ENCODE results near the gene TBXAS1. TPM values are rescaled to one million over a fixed set of nuclear protein-coding genes. Genes with fewer than 3 reads are reported as not detected.

TBXAS1 gene
- total RNA-seq, 2 donors from 2014 or later = 30.1 to 66.6 TPM

DNA sequence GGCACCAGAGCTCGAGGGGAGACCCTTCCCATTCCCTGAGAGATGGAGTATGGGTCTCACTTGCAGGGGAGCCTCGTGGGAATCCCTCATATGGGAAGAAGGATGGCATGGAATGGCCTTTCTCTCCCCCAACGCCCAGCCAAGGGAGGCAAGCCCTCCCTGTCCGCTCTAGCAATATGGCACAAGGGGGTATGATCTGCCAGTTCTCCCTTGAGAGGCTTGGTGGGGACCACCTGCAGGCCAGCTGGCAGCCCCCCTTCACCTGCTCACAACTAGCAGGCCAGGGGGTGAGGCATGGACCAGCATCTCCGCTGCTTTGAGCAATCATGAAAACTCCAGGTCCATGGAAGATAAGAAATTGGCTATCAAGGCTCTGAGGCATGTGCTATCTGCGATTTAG is 162.8 kb downstream of the TBXAS1 start:
- Histone ChIP-seq H3K27me3 (replicated peaks; ENCODE audit: insufficient read depth) (no peaks in the 10 kb centered on the region), H3K9me3 (no peaks in the 10 kb centered on the region), H3K4me1 (ENCODE audit: control insufficient read depth in 1 of 2, low read depth in 2 of 2) (no peaks in the 10 kb centered on the region), H3K4me3 (no peak overlapping the region), H3K27ac (no peak overlapping the region), H3K36me3 (no peaks in the 10 kb centered on the region)
- DNase-seq (ENCODE audit: low spot score) = no peak
- TF ChIP-seq, protein P1, sequence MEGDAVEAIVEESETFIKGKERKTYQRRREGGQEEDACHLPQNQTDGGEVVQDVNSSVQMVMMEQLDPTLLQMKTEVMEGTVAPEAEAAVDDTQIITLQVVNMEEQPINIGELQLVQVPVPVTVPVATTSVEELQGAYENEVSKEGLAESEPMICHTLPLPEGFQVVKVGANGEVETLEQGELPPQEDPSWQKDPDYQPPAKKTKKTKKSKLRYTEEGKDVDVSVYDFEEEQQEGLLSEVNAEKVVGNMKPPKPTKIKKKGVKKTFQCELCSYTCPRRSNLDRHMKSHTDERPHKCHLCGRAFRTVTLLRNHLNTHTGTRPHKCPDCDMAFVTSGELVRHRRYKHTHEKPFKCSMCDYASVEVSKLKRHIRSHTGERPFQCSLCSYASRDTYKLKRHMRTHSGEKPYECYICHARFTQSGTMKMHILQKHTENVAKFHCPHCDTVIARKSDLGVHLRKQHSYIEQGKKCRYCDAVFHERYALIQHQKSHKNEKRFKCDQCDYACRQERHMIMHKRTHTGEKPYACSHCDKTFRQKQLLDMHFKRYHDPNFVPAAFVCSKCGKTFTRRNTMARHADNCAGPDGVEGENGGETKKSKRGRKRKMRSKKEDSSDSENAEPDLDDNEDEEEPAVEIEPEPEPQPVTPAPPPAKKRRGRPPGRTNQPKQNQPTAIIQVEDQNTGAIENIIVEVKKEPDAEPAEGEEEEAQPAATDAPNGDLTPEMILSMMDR (IDR thresholded peaks at IDR 0.05) = no peak
- no peak for ATAC-seq (ENCODE audit: insufficient number of reproducible peaks, low FRiP score, low read depth)

DNA sequence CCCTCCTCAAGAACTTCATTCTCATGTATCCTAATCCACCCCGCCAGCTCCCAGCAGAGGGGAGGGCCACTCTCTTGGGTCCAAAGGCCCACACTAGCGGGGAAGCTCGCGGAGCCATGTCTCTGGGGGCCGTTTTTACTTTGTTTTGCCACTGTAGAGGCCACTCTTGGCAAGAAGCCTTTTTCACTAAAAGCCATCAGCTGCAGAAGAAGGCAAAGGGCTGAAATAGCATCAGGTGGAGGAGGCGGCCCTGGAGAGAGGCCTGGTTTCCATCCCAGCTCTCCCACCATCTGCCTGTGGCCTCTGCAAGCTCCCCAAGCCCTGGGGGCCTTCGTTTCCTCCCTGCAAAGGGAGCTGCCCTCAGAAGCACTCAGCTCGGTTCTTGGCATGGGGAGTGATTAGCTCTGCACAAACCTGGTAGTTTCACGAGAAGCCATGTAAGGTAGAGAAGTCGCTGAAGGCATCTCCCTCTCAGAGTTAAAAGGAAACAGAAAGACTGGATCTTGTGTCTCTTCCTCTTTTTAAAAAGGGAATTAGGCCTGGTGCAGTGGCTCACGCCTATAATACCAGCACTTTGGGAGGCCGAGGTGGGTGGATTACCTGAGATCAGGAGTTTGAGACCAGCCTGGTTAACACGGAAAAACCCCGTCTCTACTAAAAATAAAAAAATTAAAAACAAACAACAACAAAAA is 163.4 kb downstream of the TBXAS1 start:
- ATAC-seq (ENCODE audit: insufficient number of reproducible peaks, low FRiP score, low read depth) (no peak), DNase-seq (ENCODE audit: low spot score) (no peak)
- H3K9me3 ChIP-seq = no peaks in the 10 kb centered on the region
- no peaks in the 10 kb centered on the region for H3K27me3 ChIP-seq (replicated peaks; ENCODE audit: insufficient read depth)
- no peak overlapping the region for H3K27ac ChIP-seq
- no peak overlapping the region for H3K4me3 ChIP-seq
- TF ChIP-seq, protein P1 (IDR thresholded peaks at IDR 0.05) = no peak
- H3K36me3 ChIP-seq = no peaks in the 10 kb centered on the region
- no peaks in the 10 kb centered on the region for H3K4me1 ChIP-seq (ENCODE audit: control insufficient read depth in 1 of 2, low read depth in 2 of 2)

DNA sequence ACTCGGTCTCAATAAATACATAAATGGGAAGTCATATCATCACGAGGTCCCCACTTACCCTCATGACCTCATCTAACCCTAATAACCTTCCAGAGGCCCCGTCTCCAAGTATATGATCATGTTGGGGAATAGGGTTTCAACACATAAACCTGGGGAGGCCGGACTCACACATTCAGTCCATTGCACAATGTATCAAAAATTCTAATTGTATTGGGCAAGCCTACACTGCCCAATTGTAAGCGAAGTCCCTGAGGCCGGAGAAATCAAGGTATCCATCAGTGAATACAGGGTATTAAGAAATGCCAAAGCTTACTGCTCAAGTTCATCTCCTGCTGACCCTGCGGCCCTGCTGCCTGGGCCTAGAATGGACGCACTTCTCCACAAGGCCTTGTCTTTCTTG is 164.1 kb downstream of the TBXAS1 start:
- Histone ChIP-seq H3K27me3 (replicated peaks; ENCODE audit: insufficient read depth) (no peaks in the 10 kb centered on the region), H3K27ac (no peak overlapping the region), H3K4me3 (no peak overlapping the region), H3K9me3 (no peaks in the 10 kb centered on the region), H3K36me3 (no peaks in the 10 kb centered on the region), H3K4me1 (ENCODE audit: control insufficient read depth in 1 of 2, low read depth in 2 of 2) (no peaks in the 10 kb centered on the region)
- DNase-seq (ENCODE audit: low spot score) = no peak
- ATAC-seq (ENCODE audit: insufficient number of reproducible peaks, low FRiP score, low read depth) = no peak
- TF ChIP-seq, protein P1 (IDR thresholded peaks at IDR 0.05) = no peak

DNA sequence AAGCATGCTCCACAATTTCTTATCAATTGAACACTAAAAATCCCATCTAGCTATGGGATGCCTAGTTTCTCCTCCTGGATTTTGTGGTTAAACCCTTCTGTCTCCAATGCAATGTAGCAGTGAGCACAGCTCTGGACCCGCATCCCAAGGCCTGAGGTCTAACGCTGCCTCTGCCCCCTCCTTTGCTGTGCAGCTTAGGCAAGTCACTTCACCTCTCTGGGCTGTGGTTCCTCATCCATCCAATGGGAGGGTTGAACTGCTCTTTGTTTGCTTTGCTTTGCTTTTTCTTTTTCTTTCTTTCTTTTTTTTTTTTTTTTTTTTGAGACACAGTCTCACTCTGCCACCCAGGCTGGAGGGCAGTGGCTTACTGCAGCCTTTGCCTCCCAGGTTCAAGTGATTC is 164.5 kb downstream of the TBXAS1 start:
- ATAC-seq (ENCODE audit: insufficient number of reproducible peaks, low FRiP score, low read depth) = no peak
- no peak for DNase-seq (ENCODE audit: low spot score)
- Histone ChIP-seq H3K36me3 (no peaks in the 10 kb centered on the region), H3K4me3 (no peak overlapping the region), H3K27me3 (replicated peaks; ENCODE audit: insufficient read depth) (no peaks in the 10 kb centered on the region), H3K4me1 (ENCODE audit: control insufficient read depth in 1 of 2, low read depth in 2 of 2) (no peaks in the 10 kb centered on the region), H3K9me3 (no peaks in the 10 kb centered on the region), H3K27ac (no peak overlapping the region)
- TF ChIP-seq, protein P1 (IDR thresholded peaks at IDR 0.05) = no peak

DNA sequence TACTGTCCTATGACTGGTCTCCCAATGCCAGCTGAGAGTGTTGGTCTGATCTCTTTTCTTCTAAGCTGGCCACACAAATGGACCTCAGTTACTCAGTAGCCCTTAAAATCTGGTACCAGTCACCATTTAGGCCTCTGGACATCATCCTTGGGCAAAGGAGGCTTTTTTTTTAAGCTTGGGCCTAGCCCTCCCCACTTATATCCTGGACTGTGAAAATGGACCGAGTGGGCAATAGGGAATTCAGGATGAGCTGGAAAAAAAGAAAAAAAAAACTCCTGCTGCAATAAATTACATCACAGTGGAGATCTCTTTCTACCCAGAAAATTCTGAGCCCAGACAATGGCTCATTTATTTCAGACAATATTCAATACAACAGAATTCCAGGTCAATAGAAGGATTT is 165.3 kb downstream of the TBXAS1 start:
- H3K36me3 ChIP-seq = no peaks in the 10 kb centered on the region
- H3K4me1 ChIP-seq (ENCODE audit: control insufficient read depth in 1 of 2, low read depth in 2 of 2) = no peaks in the 10 kb centered on the region
- H3K27ac ChIP-seq = no peak overlapping the region
- no peak for DNase-seq (ENCODE audit: low spot score)
- ATAC-seq (ENCODE audit: insufficient number of reproducible peaks, low FRiP score, low read depth) = no peak
- H3K9me3 ChIP-seq = no peaks in the 10 kb centered on the region
- no peaks in the 10 kb centered on the region for H3K27me3 ChIP-seq (replicated peaks; ENCODE audit: insufficient read depth)
- TF ChIP-seq, protein P1 (IDR thresholded peaks at IDR 0.05) = no peak
- H3K4me3 ChIP-seq = no peak overlapping the region

All from thoracic aorta (tissue), 2 donors.